ENCODE data around the gene DCC.
A peak's percentile ranks its signal among the peaks of the same experiment; 100 is the strongest.

DCC gene

DNA sequence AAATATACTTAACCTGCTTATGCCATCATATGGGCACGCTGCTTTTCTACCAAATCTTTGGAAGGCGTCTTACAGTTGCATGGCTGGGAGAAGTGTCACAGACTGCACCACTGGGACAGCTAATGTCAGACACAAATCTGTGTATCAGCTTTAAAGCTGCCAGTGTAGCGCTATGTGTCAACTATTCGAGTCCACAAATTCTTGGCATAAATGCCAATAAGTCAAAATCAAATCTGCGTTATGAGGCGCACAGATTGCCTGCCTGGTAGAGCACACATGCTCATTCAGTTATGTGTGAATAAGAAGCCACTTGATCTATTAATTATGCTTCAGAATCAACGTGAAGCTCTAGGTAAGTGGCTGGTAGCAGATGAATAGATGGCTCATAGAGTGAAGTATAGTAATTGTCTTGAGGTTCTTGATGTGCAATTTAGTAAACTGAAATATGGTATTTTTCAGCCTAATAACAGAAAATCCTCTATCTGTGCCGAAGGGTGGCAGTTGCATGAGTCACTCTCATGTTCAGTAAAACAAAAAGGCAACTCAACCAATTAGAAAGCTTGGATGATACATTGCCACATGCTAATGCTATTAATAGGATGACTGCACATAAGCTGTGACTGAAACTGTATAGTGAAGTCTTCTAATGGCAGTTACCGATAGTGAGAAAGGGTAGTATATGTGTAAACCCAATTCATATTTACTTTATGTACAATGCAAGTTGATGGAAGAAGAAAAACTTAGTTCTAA lies 52.0 kb downstream of the DCC start:
- peak overlapping the region; percentile 69 for H3K4me2 ChIP-seq
- peak overlapping the region; percentile 87 for H3K27ac ChIP-seq

DNA sequence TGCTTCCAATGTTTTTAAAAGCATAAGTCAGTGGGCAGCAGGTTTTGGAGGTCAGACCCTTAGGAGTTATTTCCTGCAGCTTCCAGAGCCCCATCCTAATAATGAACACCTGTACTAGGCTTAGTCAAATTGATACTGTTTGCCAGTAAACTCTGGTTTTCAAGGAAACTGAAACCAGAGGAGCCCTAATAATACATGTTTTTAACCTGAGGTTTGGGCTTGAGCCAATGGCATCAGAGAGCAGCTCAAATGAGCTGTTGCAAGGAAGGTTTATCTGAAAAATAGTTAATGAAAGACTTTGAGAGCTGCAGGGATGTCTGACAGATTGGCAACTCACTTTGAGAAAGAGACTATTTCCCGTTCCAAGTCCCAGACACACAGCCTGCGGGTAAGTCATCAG lies 54.6 kb downstream of the DCC start:
- Histone ChIP-seq H3K27me3 (ENCODE audit: insufficient read depth, low read depth) (no peaks in the 10 kb centered on the region), H3K27ac (peak overlapping the region; percentile 87), H4K20me1 (ENCODE audit: insufficient read depth) (no peaks in the 10 kb centered on the region), H3K9ac (peak overlapping the region; percentile 38; the same call in 1 of the 2 replicates), H3K4me2 (peak overlapping the region; percentile 69), H3K4me3 (IDR thresholded peaks at IDR 0.05; ENCODE audit: insufficient read depth, low read depth, low read length) (no peak overlapping the region), H3K4me1 (ENCODE audit: low read depth, poor library complexity, severe bottlenecking) (peaks cover 90% of the 10 kb centered on the region), H3K36me3 (ENCODE audit: insufficient read depth) (no peaks in the 10 kb centered on the region), H2AFZ (ENCODE audit: low read depth) (no peak overlapping the region), H3K79me2 (ENCODE audit: insufficient read depth, low read depth) (no peaks in the 10 kb centered on the region; the same call in 1 of the 2 replicates)
- TF ChIP-seq, protein P1, sequence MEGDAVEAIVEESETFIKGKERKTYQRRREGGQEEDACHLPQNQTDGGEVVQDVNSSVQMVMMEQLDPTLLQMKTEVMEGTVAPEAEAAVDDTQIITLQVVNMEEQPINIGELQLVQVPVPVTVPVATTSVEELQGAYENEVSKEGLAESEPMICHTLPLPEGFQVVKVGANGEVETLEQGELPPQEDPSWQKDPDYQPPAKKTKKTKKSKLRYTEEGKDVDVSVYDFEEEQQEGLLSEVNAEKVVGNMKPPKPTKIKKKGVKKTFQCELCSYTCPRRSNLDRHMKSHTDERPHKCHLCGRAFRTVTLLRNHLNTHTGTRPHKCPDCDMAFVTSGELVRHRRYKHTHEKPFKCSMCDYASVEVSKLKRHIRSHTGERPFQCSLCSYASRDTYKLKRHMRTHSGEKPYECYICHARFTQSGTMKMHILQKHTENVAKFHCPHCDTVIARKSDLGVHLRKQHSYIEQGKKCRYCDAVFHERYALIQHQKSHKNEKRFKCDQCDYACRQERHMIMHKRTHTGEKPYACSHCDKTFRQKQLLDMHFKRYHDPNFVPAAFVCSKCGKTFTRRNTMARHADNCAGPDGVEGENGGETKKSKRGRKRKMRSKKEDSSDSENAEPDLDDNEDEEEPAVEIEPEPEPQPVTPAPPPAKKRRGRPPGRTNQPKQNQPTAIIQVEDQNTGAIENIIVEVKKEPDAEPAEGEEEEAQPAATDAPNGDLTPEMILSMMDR (conservative IDR thresholded peaks at IDR 0.05; ENCODE audit: low read depth, low read length), result no peak

More for the DNA sequence above, 52.0 kb downstream of the DCC start:
- Histone ChIP-seq H3K9ac (peak overlapping the region; percentile 49; the same call in 1 of the 2 replicates), H3K36me3 (ENCODE audit: insufficient read depth) (no peaks in the 10 kb centered on the region), H3K4me1 (ENCODE audit: low read depth, poor library complexity, severe bottlenecking) (peaks cover 83% of the 10 kb centered on the region), H2AFZ (ENCODE audit: low read depth) (peak overlapping the region; percentile 20), H3K4me3 (IDR thresholded peaks at IDR 0.05; ENCODE audit: insufficient read depth, low read depth, low read length) (no peak overlapping the region), H3K79me2 (ENCODE audit: insufficient read depth, low read depth) (no peaks in the 10 kb centered on the region), H4K20me1 (ENCODE audit: insufficient read depth) (no peaks in the 10 kb centered on the region), H3K27me3 (ENCODE audit: insufficient read depth, low read depth) (no peaks in the 10 kb centered on the region)
- TF ChIP-seq, protein P1 (conservative IDR thresholded peaks at IDR 0.05; ENCODE audit: low read depth, low read length), result no peak

DNA sequence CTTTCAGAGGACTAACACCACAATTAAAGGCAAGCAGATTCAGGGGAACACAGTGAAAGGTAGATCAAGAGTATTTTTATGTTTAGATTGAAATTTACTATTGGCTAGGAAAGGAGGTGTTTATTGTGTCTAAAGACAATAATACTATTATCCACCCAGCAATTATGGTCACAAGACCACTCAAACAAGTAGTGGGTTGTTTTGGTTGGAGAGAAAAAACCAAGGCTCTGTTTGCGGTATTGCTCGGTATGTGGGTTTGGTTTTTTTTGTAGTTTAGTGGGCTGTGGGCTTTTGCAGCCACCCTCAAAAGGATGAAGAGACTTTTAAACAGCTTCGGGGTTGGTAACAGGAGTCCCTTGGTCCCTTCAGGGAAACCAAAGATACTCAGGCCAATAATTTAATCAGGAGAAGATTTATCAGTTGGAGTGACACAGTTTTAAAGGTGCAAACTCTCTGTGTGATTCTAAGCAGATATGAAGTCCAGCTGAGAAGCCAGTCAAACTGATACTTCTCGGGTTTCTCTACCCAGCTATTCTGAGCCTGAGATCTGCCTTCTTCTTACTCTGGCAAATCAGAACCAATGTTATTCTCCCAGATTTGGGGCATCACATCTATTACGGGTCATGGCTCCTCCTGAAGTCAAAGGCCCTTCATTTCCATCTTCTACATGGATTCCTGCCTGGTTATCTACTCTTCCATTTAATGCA lies 55.3 kb downstream of the DCC start:
- Histone ChIP-seq H4K20me1 (ENCODE audit: insufficient read depth) (no peaks in the 10 kb centered on the region), H3K4me1 (ENCODE audit: low read depth, poor library complexity, severe bottlenecking) (peaks cover 90% of the 10 kb centered on the region), H3K27ac (peak overlapping the region; percentile 87), H3K79me2 (ENCODE audit: insufficient read depth, low read depth) (no peaks in the 10 kb centered on the region; the same call in 1 of the 2 replicates), H3K9ac (peak overlapping the region; percentile 38; the same call in 1 of the 2 replicates), H2AFZ (ENCODE audit: low read depth) (peak overlapping the region; percentile 12), H3K4me3 (IDR thresholded peaks at IDR 0.05; ENCODE audit: insufficient read depth, low read depth, low read length) (no peak overlapping the region), H3K4me2 (peak overlapping the region; percentile 69), H3K27me3 (ENCODE audit: insufficient read depth, low read depth) (no peaks in the 10 kb centered on the region), H3K36me3 (ENCODE audit: insufficient read depth) (no peaks in the 10 kb centered on the region)
- TF ChIP-seq, protein P1 (conservative IDR thresholded peaks at IDR 0.05; ENCODE audit: low read depth, low read length), result no peak

DNA sequence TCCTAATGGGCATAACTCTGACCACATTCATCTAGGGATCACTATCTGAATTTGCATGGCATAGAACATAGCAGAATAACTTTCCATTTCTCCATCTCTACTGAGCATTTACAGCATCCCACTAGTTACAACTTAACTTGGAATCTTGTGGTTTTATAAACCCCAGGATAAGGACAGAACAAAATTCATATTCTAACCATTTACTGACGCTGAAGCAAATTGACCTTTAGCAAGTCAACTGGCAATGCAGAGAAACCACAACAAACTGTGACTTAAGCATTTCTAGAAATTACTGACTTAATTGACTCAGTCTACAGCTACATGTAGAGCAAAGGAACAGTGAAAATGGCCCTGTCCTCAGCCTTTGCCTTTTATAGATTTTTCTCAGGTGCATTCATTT lies 61.2 kb downstream of the DCC start:
- Histone ChIP-seq H4K20me1 (ENCODE audit: insufficient read depth) (no peaks in the 10 kb centered on the region), H3K9ac (no peak overlapping the region), H3K4me3 (IDR thresholded peaks at IDR 0.05; ENCODE audit: insufficient read depth, low read depth, low read length) (no peak overlapping the region), H3K4me1 (ENCODE audit: low read depth, poor library complexity, severe bottlenecking) (peaks cover 73% of the 10 kb centered on the region), H3K4me2 (peak overlapping the region; percentile 40), H3K27me3 (ENCODE audit: insufficient read depth, low read depth) (no peaks in the 10 kb centered on the region), H3K27ac (peak overlapping the region; percentile 11; the same call in 1 of the 2 replicates), H2AFZ (ENCODE audit: low read depth) (no peak overlapping the region), H3K36me3 (ENCODE audit: insufficient read depth) (no peaks in the 10 kb centered on the region), H3K79me2 (ENCODE audit: insufficient read depth, low read depth) (no peaks in the 10 kb centered on the region; the same call in 1 of the 2 replicates)
- TF ChIP-seq, protein P1 (conservative IDR thresholded peaks at IDR 0.05; ENCODE audit: low read depth, low read length), result no peak

Data from KMS-11 (cell line).